ENCODE measurements around the gene EEFSEC.
A peak's percentile ranks its signal among the peaks of the same experiment; 100 is the strongest.

EEFSEC gene

GRCh38 chr3:128432971-128433836, 279.9 kb downstream of the EEFSEC start:
- no peak for DNase-seq

- no peak for DNase-seq
Measured at GRCh38 chr3:128433837-128434165, 280.5 kb downstream of the EEFSEC start.

DNA sequence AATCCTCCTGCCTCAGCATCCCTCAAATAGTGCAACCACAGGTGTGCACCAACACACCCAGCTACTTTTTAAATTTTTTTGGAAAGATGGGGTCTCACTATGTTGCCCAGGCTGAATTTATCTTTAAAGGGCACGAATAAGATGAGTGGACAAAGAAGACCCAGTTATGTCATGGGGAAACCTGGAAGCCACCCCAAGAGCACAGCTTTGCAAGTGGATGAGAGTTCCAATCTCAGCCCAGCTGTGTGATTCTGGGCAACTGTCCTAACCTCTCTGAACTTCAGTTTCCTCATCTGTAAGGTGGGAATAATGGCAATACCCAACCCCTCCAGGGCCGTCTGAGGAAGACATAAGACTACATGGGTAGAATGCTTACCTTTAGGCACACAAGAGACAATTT, 281.2 kb downstream of the EEFSEC start:
- DNase-seq: no peak

DNA sequence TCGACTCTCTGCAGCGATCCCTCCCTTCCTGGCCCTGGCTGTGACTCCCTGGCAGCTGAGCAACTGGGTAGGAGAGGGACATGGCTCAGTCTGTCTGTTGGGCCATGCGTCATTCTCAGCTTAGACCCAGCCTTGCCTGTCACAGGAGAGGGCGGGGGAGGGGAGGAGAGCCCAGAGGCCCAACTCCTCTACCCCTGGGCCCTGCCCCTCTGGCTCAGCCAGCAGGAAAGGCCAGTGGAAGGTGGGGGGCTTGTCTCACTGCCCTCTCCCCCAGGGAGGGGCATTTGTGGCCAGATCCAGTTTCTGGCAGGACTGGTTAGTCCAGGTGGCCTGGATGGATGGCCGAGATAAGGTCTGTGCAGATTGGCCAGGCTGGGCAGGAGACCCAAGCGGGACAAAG, 281.8 kb downstream of the EEFSEC start:
- peak; percentile 17 for DNase-seq

GRCh38 chr3:128435561-128435960, 282.3 kb downstream of the EEFSEC start:
- no peak for DNase-seq

DNA sequence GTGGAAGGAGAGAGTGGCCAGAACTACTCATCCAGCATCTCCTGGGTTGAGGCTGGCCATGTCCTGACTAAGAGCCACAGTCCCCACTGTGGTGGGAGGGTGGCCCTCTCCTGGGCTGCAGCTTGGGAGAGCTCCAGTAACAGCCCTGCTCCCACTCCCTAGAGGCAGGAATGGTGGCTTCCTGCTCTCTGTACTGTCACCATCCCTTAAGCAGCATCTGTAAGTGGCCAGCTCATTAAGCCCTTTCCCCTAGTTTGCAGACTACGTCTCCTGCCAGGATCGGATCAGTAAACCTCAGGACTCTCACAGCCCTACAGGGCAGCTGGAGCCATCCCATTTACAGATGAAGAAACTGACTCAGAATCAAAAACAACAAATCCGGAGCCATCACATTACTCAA, 282.9 kb downstream of the EEFSEC start:
- DNase-seq: no peak

DNA sequence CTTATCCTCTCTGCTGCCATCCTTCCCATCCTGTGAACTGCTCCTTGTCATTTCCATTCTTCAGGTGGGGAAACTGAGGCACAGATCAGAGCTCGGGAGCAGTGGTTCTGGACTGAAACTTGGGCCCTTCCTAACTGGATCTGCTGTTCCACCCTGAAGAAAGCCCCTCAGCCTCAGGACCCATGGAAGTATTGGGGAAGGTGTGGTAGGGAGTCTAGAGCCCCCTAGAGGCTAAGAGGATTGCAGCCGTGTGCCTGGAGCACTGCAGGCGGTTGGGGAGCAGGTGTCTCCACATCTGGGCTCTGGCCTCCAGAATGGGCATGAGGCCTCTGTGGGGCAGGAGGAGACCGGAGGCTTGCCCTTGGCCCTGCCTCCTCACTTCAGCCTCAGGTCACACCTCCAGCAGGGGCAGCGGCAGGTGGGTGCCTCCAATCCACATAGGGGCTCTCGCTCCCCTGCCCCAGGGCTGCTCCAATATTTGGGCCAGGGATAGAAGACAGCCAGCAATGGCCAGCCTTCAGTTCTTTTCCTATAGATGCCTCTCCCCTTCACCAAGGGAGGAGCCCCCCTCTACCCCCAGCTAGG, 285.3 kb downstream of the EEFSEC start:
- DNase-seq: no peak

- DNase-seq: no peak
Measured at GRCh38 chr3:128439226-128439625, 285.9 kb downstream of the EEFSEC start.

- no peak for DNase-seq
Measured at GRCh38 chr3:128442070-128442469, 288.8 kb downstream of the EEFSEC start.

DNA sequence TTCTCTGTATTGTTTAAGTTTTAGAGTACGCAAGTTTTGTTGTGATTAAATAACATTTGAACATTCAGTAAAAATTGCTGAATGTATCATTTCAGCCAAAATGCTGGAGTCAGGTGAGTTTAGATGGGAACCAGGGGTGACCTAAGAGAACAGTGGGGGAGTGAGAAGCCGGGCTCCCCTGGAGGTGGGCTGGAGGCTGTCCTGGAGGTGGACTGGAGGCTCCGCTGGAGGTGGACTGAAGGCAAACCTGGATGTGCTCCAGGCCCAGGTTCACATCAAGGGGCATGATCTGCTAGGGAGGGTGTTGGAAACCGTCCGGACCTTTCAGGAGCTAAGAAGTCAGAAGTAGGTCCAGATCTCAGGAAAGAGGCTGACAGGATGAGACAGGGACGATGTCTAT, 289.7 kb downstream of the EEFSEC start:
- no peak for DNase-seq

GRCh38 chr3:128443771-128444170, 290.5 kb downstream of the EEFSEC start:
- DNase-seq: no peak

- DNase-seq: no peak
Measured at GRCh38 chr3:128445357-128445756, 292.1 kb downstream of the EEFSEC start.

- DNase-seq: no peak
Measured at GRCh38 chr3:128446821-128447220, 293.5 kb downstream of the EEFSEC start.

GRCh38 chr3:128447561-128448013, 294.3 kb downstream of the EEFSEC start:
- DNase-seq: no peak

DNA sequence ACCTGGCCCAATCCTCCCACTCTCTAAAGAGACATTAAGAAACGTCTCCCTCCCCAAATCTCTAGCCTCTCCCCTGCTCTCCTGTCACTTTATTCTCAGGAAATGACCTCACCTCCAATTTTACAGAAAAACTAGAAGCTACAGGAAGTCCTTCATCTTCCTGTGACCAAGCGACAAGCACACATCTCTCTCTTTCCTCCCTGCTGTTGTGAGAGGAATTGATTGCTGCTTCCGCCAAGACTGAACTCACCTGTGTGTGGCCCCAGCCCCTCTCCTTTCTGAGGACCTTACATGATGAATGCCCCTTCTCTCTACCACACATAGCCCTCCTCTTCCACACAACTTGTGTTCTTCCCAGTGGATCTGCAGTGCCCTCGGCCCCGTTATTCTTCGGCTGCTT, 295.2 kb downstream of the EEFSEC start:
- no peak for DNase-seq

GRCh38 chr3:128449111-128449638, 295.9 kb downstream of the EEFSEC start:
- no peak for DNase-seq

DNA sequence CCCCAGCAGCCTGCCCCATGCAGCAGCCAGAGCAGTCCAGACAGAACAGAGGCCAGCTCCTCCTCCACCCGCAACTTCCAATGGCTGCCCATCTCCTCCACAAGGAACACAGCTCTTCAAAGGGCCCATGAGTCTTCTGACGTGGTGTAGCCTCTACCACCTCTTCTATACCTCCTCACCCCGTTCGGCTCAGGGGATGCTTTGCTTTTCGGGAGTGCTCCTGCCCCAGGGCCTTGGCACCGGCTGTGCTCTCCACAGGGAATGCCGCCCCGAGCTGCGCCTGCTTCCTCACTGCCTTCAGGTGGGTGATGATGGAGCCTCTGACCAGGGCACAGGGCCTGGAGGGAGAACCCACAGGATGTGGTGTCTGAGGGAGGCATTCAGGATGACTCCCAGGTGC, 298.8 kb downstream of the EEFSEC start:
- no peak for DNase-seq

GRCh38 chr3:128452678-128453275, 299.5 kb downstream of the EEFSEC start:
- no peak for DNase-seq

- DNase-seq: no peak
Measured at GRCh38 chr3:128453501-128454309, 300.4 kb downstream of the EEFSEC start.

GRCh38 chr3:128454310-128454618, 301.0 kb downstream of the EEFSEC start:
- no peak for DNase-seq

DNA sequence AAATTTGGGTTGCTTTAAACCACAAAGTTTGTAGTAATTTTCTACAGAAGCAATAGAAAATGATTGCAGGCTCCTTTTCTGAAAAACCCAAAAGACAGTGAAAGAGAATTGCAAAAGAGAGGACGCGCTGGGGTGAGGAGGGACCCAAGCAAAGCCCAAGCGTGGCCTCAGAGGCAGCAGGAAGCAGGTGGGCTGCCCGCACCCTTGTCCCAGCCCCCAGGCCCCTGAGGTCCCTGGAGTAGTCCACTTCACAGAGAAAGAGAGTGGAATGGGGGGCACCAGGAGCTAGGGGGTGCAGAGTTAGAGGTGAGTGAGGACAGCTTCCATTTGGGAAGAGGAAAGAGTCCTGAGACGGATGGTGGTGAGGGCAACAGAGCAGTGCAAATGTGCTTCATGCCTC, 301.8 kb downstream of the EEFSEC start:
- no peak for DNase-seq

GRCh38 chr3:128455786-128456748, 302.8 kb downstream of the EEFSEC start:
- no peak for DNase-seq

Measured in fibroblast of skin of right biceps (primary cell).